ENCODE measurements around the gene EMILIN1. TPM values are rescaled to one million over a fixed set of nuclear protein-coding genes. Genes with fewer than 3 reads are reported as not detected.

EMILIN1 gene
- total and polyA plus RNA-seq, 10 of the 15 experiments (the other 5 are each of a cell fraction or from before 2014, with no cell fraction given), result 0.01 to 2.3 (median 1.2) TPM; not detected in 2

GRCh38 chr2:27126252-27126710, 47.9 kb downstream of the EMILIN1 start:
- in situ Hi-C loops (cut with MboI) (no loop called here), intact Hi-C loops (cut with micrococcal nuclease; ENCODE audit: unreplicated experiment) (no loop called here)
- ChIA-PET RAD21 (ENCODE audit: unreplicated experiment) (interaction anchor here (0.6 kb wide), 1 partner anchor 13 kb away, joined by 4 read pairs; no protein-coding TSS in a partner anchor), POLR2A (no interaction called here), CTCF (interaction anchor here (1.7 kb wide), 1 partner anchor 12 kb away, joined by 4 read pairs; no protein-coding TSS in a partner anchor), SMC1A (ENCODE audit: uncharacterized antibody, unreplicated experiment) (no interaction called here)
- Histone ChIP-seq H3K4me2 (ENCODE audit: control insufficient read depth, insufficient read depth) (no peak overlapping the region), H4K20me1 (ENCODE audit: control insufficient read depth, insufficient read depth) (no peaks in the 10 kb centered on the region), H3K9ac (ENCODE audit: control insufficient read depth, insufficient read depth, low read length) (no peak overlapping the region), H3K79me2 (ENCODE audit: control insufficient read depth, insufficient read depth, low read length) (no peaks in the 10 kb centered on the region), H3K9me3 (replicated peaks; ENCODE audit: control insufficient read depth, insufficient read depth, low read length) (no peaks in the 10 kb centered on the region), H2AFZ (ENCODE audit: control insufficient read depth, low read depth, low read length) (no peak overlapping the region), H3K36me3 (ENCODE audit: control insufficient read depth in 2 of 2, insufficient read depth in 2 of 2, low read length in 1 of 2) (peaks cover 6% of the 10 kb centered on the region in 2 experiments), H3K4me3 (no peak overlapping the region), H3K4me1 (ENCODE audit: control insufficient read depth, insufficient read depth, low read length) (peaks cover 5% of the 10 kb centered on the region; the same call in 1 of the 2 replicates), H3K27ac (ENCODE audit: control insufficient read depth, insufficient read depth) (no peak overlapping the region), H3K27me3 (replicated peaks in 1 of 2; ENCODE audit: control insufficient read depth in 2 of 2, insufficient read depth in 2 of 2, low read length in 1 of 2) (peaks cover 0 to 3% of the 10 kb centered on the region in 2 experiments; a peak in 1 of 4 replicates)
- no TSS peak for BruUV-seq (replicated peaks)
- ATAC-seq (no peak), DNase-seq (ENCODE audit: low read depth, low spot score) (no peak), FAIRE-seq (no peak)
- 50% methylated on average over 5 of the region's 5 CpGs for WGBS (ENCODE audit: insufficient coverage, insufficient replicate concordance, low lambda C conversion rate, missing lambda C conversion rate)
- TF ChIP-seq SRF (IDR thresholded peaks at IDR 0.05; ENCODE audit: low read depth in 2 of 2, low read length in 2 of 2) (no peak), JUND (IDR thresholded peaks at IDR 0.05; ENCODE audit: low read depth, low read length) (no peak), STAT1 (conservative IDR thresholded peaks at IDR 0.05) (no peak), RELB (IDR thresholded peaks at IDR 0.05; ENCODE audit: low read depth) (no peak), FOS (IDR thresholded peaks at IDR 0.05; ENCODE audit: borderline replicate concordance, extremely low read depth, insufficient read length) (no peak), FOXM1 (IDR thresholded peaks at IDR 0.05; ENCODE audit: low read depth, low read length) (no peak), IRF4 (IDR thresholded peaks at IDR 0.05; ENCODE audit: low read depth, low read length) (no peak), ASH2L (IDR thresholded peaks at IDR 0.05; ENCODE audit: borderline replicate concordance, low read depth) (no peak), FOXK2 (IDR thresholded peaks at IDR 0.05) (no peak), ZNF384 (IDR thresholded peaks at IDR 0.05; ENCODE audit: borderline replicate concordance, low read depth, low read length) (no peak), PAX8 (IDR thresholded peaks at IDR 0.05) (no peak), CUX1 (IDR thresholded peaks at IDR 0.05; ENCODE audit: insufficient replicate concordance, low read depth, low read length) (no peak), BCL3 (IDR thresholded peaks at IDR 0.05; ENCODE audit: borderline replicate concordance, insufficient read depth, low read depth, low read length, poor library complexity, severe bottlenecking) (no peak), CTCF (IDR thresholded peaks at IDR 0.05 in 2 of 3, conservative IDR thresholded peaks at IDR 0.05 in 1 of 3; ENCODE audit: control insufficient read depth in 2 of 3, extremely low read depth in 1 of 3, insufficient read depth in 1 of 3, low read depth in 3 of 3, low read length in 3 of 3) (no peak)

Data from GM12878 (cell line).